ENCODE data around the gene OCA2. TPM values are rescaled to one million over a fixed set of nuclear protein-coding genes. Genes with fewer than 3 reads are reported as not detected.

The OCA2 gene
- total RNA-seq, 2 experiments from 2014 or later: not detected

DNA sequence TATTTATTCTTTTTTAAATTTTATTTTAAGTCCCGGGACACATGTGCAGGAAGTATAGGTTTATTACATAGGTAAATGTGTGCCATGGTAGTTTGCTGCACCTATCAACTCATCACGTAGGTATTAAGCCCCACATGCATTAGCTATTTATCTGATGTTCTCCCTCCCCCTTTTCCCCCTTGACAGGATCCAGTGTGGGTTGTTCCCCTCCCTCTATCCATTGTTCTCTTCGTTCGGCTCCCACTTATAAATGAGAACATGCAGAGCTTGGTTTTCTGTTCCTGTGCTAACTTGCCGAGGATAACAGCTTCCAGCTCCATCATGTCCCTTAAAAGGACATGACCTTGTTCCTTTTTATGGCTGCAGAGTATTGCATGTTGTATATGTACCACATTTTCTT is 220.3 kb downstream of the OCA2 start:
- no peaks in the 10 kb centered on the region for H3K4me1 Mint-ChIP-seq
- no peak overlapping the region for H3K4me3 Mint-ChIP-seq
- no peak overlapping the region for H3K27ac Mint-ChIP-seq
- POLR2A ChIA-PET: no interaction called here
- no peaks in the 10 kb centered on the region for H3K9me3 Mint-ChIP-seq
- no peaks in the 10 kb centered on the region for H3K36me3 Mint-ChIP-seq (ENCODE audit: low read depth)
- CTCF ChIA-PET: no interaction called here
- no peaks in the 10 kb centered on the region for H3K27me3 Mint-ChIP-seq
- no peak for DNase-seq

DNA sequence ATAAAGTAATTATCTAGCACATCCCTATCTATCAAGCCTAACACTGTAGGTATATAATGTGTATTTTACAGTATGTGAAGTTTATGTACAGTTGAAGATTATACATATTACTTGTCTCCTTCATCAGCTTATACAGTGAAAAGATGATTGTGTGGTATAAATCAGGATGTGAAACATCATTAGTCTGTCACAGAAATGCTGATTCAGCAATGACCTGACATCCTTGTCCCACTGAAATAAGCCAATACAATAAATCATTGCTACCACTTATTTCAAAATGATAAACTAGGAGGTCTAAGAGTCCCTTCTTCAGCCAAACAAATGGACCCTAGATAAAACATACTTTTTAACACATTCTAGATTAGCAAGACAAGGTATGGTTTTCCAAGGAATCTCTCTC is 225.3 kb downstream of the OCA2 start:
- no peaks in the 10 kb centered on the region for H3K27me3 Mint-ChIP-seq
- ChIA-PET CTCF (no interaction called here), POLR2A (no interaction called here)
- H3K4me1 Mint-ChIP-seq: no peaks in the 10 kb centered on the region
- no peaks in the 10 kb centered on the region for H3K9me3 Mint-ChIP-seq
- no peak for DNase-seq
- H3K27ac Mint-ChIP-seq: no peak overlapping the region
- H3K4me3 Mint-ChIP-seq: no peak overlapping the region
- H3K36me3 Mint-ChIP-seq (ENCODE audit: low read depth): no peaks in the 10 kb centered on the region

DNA sequence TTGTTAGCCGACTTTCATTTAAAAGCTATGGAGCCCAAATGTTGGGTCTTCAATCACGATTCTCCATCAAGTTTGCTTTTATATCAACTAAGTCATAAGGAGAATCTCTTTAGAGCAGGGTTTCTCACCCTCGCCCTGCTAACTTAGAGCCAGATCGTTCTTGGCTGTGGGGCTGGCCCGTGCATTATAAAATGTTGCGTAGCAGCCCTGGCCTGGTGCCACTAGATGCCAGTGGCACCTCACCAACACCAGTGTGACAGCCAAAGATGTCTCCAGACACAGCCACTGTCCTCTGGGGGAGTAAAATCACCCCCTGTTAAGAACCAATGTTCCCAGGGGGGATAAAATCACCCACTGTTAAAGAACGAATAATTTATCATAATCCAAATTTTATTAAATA is 226.1 kb downstream of the OCA2 start:
- ChIA-PET POLR2A (no interaction called here), CTCF (no interaction called here)
- Mint-ChIP-seq H3K27me3 (no peaks in the 10 kb centered on the region), H3K27ac (no peak overlapping the region), H3K9me3 (peaks cover 6% of the 10 kb centered on the region), H3K4me3 (no peak overlapping the region), H3K36me3 (ENCODE audit: low read depth) (no peaks in the 10 kb centered on the region), H3K4me1 (no peaks in the 10 kb centered on the region)
- no peak for DNase-seq

DNA sequence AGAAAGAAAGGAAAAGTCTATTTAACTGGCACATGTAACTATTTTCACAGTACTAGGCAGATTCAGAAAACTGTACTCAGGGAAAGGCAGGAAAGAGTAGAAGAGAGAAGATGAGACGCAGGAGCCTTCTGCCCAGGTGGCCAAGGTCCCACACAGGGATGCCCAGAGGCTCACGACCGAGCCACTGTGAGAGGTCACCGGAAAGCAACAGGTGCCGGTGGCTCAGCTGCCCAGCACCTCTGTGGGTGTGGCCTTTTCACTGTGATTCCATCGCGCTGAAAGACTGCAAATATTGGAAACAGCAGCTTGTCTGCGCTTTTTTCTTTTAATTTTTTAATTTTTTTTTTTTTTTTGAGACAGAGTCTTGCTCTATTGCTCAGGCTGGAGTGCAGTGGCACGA is 226.8 kb downstream of the OCA2 start:
- Mint-ChIP-seq H3K36me3 (ENCODE audit: low read depth) (no peaks in the 10 kb centered on the region), H3K27me3 (no peaks in the 10 kb centered on the region), H3K4me3 (no peak overlapping the region), H3K4me1 (no peaks in the 10 kb centered on the region), H3K27ac (no peak overlapping the region), H3K9me3 (peaks cover 6% of the 10 kb centered on the region)
- POLR2A ChIA-PET: no interaction called here
- CTCF ChIA-PET: no interaction called here
- DNase-seq: no peak

DNA sequence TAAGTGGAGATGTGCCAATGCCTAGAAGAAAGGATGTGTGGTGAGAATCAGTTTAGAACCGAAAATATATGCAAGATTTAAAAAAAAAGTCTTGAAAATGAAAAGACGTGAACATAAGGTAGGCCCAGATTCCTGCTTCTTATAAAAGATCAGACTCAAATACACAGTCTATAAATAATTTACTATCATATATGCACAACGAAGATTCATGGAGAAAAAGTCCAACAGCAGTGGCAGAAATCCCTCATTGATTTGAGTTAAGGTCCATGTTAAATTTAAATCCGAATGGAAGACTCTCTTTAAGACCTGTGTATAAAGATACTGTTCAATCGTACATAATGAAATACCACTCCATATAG is 227.2 kb downstream of the OCA2 start:
- ChIA-PET CTCF (no interaction called here), POLR2A (no interaction called here)
- Mint-ChIP-seq H3K27ac (no peak overlapping the region), H3K27me3 (no peaks in the 10 kb centered on the region), H3K36me3 (ENCODE audit: low read depth) (no peaks in the 10 kb centered on the region), H3K4me1 (no peaks in the 10 kb centered on the region), H3K4me3 (no peak overlapping the region), H3K9me3 (peaks cover 6% of the 10 kb centered on the region)
- no peak for DNase-seq

DNA sequence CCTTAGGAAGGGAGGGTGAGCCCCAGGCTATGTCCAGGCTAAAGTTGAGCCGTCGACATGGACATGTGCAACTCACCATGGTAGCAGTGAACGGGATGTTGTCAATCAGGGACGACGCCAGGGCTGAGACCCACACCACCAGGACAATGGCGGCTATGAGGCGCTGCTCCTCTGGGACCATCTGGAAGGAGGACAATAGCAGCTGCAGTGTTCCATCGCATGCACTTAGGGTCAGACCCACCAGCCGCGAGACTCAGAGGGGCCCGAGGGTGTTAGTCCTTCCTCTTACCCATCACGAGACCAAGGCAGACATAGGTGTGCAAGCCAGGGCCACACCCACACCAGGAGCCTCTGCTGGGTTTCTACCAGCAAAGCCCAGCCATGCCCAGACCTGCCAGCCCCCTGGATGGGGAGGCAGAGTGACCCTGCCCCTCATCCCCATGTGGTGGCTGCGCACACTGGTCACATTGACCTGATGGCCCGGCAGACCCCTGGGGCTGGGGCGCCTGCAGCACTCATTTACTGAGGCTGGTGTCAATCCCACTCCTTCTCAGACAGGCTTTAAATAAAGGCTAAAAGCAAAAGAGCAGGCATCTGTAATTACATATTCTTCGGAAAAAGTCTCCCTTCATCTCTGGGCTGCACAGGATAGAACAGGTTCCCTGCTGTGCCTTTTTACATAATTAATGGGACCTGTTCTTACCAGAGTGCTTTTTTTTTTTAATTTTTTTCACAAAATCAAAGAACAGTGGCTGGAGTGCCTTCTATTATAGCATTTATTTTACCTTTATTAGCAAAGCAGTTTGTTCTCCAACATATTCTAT is 227.8 kb downstream of the OCA2 start:
- ChIA-PET POLR2A (no interaction called here), CTCF (no interaction called here)
- no peak for DNase-seq
- Mint-ChIP-seq H3K27ac (no peak overlapping the region), H3K4me1 (no peaks in the 10 kb centered on the region), H3K27me3 (no peaks in the 10 kb centered on the region), H3K9me3 (peaks cover 6% of the 10 kb centered on the region), H3K4me3 (no peak overlapping the region), H3K36me3 (ENCODE audit: low read depth) (no peaks in the 10 kb centered on the region)

DNA sequence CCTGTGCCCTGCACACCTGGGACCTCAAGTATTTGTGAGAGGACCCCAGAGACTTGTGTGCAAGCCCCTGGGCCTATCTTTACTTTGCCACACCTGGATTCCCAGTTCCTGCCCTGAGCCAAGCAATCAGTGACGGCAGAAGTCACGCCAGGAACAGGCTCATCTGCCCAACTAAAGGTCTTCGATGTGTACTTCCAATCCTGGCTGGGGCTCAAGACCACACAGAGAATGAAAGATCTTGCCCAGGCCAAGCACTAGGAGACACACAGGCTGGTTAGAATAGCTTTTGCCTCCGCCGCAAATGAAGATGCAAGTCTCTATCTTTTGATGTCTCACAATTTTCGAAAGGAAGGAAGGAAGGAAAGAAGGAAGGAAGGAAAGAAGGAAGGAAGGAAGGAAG is 228.8 kb downstream of the OCA2 start:
- Mint-ChIP-seq H3K27ac (no peak overlapping the region), H3K27me3 (no peaks in the 10 kb centered on the region), H3K4me1 (no peaks in the 10 kb centered on the region), H3K4me3 (no peak overlapping the region), H3K36me3 (ENCODE audit: low read depth) (no peaks in the 10 kb centered on the region), H3K9me3 (peaks cover 6% of the 10 kb centered on the region)
- ChIA-PET POLR2A (no interaction called here), CTCF (no interaction called here)
- DNase-seq: no peak

DNA sequence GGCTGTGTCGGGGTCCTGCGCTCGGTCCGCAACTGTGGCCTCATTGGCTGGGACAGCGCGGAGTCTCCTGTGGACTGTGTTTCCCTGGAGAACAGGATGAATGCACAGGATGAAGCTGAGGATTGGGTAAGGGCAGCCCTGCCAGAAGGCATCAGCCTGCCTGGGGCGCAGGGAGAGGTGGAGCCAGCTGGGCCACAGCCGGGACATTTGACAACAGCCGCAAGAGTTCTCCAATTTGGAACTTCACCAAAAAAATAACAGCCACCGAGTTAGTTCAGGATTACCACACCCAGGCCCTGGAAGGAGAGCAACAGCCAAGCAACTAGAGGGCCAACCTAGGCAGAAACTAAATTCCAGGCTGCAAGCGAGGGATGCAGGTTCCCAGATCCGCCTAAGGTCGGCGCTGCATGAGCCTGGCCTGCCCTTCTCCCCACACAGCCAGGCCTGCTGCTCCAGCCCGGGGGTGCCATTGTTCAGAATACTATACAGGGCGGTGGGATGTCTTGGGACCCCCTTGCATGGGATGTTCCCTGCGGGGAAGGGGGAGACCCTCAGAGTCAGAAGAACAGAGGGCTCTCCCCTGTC is 229.3 kb downstream of the OCA2 start:
- H3K27ac Mint-ChIP-seq: no peak overlapping the region
- ChIA-PET POLR2A (no interaction called here), CTCF (no interaction called here)
- H3K27me3 Mint-ChIP-seq: no peaks in the 10 kb centered on the region
- H3K9me3 Mint-ChIP-seq: peaks cover 6% of the 10 kb centered on the region
- H3K4me1 Mint-ChIP-seq: no peaks in the 10 kb centered on the region
- DNase-seq: no peak
- H3K36me3 Mint-ChIP-seq (ENCODE audit: low read depth): no peaks in the 10 kb centered on the region
- H3K4me3 Mint-ChIP-seq: no peak overlapping the region

DNA sequence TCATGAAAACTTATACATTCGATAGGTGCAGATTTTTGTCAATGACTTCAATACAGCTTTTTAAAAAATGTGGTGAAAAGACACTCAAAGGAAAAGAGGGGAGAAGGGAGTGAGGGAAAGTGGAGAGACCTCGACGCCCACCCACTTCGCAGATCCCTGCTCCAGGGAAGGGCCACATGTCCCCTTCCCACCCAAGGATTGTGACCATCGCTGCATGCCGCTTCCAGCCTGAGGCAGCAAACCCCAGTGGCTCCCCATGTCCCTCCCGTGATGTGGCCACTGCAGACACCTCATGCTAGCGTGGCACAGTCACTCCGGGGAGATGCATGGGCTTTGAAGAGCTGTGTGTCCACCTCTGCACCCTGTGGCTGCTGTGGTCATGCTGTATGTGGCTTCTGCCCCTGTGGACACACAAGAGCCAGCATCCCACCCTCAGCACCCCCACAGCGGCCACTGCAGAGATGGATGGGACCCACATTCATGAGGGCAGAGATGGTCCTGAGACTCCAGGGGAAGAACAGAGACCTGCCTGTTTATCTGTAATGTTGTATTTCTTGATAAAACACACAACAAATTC is 230.2 kb downstream of the OCA2 start:
- no peak overlapping the region for H3K27ac Mint-ChIP-seq
- POLR2A ChIA-PET: no interaction called here
- CTCF ChIA-PET: no interaction called here
- no peaks in the 10 kb centered on the region for H3K27me3 Mint-ChIP-seq
- no peak overlapping the region for H3K4me3 Mint-ChIP-seq
- no peak for DNase-seq
- no peaks in the 10 kb centered on the region for H3K36me3 Mint-ChIP-seq (ENCODE audit: low read depth)
- H3K9me3 Mint-ChIP-seq: peaks cover 6% of the 10 kb centered on the region
- no peaks in the 10 kb centered on the region for H3K4me1 Mint-ChIP-seq

DNA sequence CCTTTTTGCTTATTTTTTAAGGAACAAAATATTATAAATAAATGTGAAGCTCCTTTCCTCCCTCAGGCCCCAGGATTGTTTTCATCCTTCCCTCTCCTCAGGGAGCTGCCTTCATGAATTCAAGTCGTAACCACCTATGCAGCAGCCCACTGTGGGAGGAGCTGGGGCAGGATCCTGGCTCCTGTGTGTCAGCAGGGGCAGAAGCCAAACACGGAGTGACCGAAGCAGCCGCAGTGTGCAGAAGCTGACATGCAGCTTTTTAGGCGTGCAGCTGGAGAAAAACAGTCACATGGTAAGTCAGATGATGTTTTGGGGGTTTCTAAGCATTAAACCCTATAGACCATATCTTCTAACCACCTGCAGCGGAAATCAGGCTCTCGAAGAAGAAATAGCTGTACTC is 231.3 kb downstream of the OCA2 start:
- Mint-ChIP-seq H3K4me1 (no peaks in the 10 kb centered on the region), H3K4me3 (no peak overlapping the region), H3K9me3 (peaks cover 6% of the 10 kb centered on the region), H3K27ac (no peak overlapping the region), H3K27me3 (no peaks in the 10 kb centered on the region), H3K36me3 (ENCODE audit: low read depth) (no peaks in the 10 kb centered on the region)
- ChIA-PET POLR2A (no interaction called here), CTCF (no interaction called here)
- DNase-seq: no peak

DNA sequence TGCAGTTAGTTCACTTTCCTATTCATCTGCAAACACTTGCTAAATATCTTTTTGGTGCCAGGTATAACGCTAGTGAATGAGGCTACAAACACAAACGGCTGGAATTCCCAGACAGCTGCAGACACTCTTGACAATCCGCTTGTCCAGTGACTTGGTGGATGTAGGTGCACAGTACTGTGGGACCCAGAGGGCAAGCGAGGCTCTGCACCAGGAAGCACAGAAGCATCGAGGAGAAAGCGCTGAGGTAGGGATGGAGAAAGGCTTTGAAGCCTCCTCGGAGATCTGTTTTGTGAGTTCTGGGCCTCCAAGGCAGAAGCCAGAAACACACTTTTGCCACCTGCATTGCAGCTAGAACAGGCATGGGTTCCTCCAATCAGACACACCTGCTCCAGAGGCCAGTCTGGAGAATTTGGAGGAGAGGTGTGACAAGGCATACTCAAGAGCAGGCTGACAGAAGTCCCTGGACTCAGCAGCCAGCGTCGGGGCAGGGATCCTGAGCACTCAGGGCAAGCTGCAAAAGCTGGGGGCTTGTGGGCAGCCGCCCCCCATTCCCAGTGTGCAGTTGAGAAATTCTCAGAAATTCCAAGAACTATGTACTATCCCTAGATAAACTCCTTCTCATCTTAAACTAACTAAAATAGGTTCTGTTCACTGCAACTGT is 232.5 kb downstream of the OCA2 start:
- no peak for DNase-seq
- no peaks in the 10 kb centered on the region for H3K27me3 Mint-ChIP-seq
- peaks cover 8% of the 10 kb centered on the region for H3K9me3 Mint-ChIP-seq
- POLR2A ChIA-PET: no interaction called here
- H3K4me1 Mint-ChIP-seq: no peaks in the 10 kb centered on the region
- no peaks in the 10 kb centered on the region for H3K36me3 Mint-ChIP-seq (ENCODE audit: low read depth)
- H3K27ac Mint-ChIP-seq: no peak overlapping the region
- CTCF ChIA-PET: no interaction called here
- H3K4me3 Mint-ChIP-seq: no peak overlapping the region

DNA sequence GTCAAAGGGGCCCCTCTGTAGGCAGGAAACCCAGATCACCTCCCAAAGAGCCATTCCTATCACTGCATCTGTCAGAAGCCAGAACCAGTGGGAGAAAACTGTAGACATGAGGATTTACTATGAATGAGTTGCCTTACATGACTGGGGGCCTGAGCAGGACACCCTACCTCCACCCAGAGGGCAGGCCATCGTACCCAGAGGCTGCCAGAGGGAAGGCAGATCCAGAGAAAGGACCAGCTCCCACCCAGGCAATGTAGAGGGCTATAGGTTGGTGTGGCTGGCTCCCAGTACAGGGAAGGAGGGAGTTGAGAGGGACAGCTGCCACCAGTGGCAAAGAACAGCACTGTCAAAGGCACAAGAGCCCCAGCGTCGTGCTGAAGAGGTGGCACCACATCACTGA is 233.2 kb downstream of the OCA2 start:
- Mint-ChIP-seq H3K27me3 (no peaks in the 10 kb centered on the region), H3K4me1 (no peaks in the 10 kb centered on the region), H3K27ac (no peak overlapping the region), H3K4me3 (no peak overlapping the region), H3K9me3 (peaks cover 15% of the 10 kb centered on the region), H3K36me3 (ENCODE audit: low read depth) (no peaks in the 10 kb centered on the region)
- ChIA-PET CTCF (no interaction called here), POLR2A (no interaction called here)
- DNase-seq: no peak

DNA sequence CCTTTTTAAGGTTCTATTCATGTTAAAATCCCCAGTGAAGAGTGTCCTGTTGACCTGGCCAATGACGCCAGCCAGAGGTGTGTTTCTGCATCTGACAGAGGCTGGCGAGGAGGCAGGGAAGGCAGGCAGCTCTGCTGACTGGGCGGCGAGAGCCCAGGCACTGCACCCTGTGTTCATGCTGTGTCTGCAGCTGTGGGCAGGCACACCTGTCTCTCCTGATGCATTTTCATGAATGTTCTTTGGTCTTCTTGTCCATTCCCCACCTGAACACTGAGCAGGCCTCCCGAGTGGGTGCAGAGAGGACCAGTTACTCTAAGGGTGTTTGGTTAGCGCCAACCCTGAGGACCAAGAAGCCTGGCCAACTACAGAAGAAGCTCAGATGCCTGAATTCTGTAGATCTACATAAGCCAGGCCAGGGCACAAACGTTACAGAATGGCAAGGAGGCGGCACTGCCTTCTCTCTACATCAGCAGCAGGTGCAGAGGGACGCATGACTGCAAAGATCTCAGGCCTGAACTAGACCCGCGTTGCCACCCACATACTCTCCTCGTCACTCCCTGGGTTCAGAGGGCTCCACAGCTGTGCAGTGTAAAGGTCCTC is 233.7 kb downstream of the OCA2 start:
- CTCF ChIA-PET: no interaction called here
- POLR2A ChIA-PET: no interaction called here
- H3K27ac Mint-ChIP-seq: no peak overlapping the region
- H3K27me3 Mint-ChIP-seq: no peaks in the 10 kb centered on the region
- DNase-seq: no peak
- H3K4me1 Mint-ChIP-seq: no peaks in the 10 kb centered on the region
- no peak overlapping the region for H3K4me3 Mint-ChIP-seq
- peaks cover 19% of the 10 kb centered on the region for H3K9me3 Mint-ChIP-seq
- H3K36me3 Mint-ChIP-seq (ENCODE audit: low read depth): no peaks in the 10 kb centered on the region

Measured in activated CD4-positive, alpha-beta memory T cell treated with anti-CD3 and anti-CD28 coated beads, Interleukin-2, amount 10 ng/mL, durations not matched to agents 7 days and 5 days (primary cell).